Left lung (tissue), 10 donors: ENCODE results near the gene EGLN2. TPM values are rescaled to one million over a fixed set of nuclear protein-coding genes. Genes with fewer than 3 reads are reported as not detected.
"Not testable (repeated sequence)": the region's sequence is repeated elsewhere in the genome, so short reads cannot be mapped to it uniquely, and the experiment has no call there.

Experiments
- ATAC-seq: fragments of 200-7000 bp; cut with Tn5 transposase; one replicate; pipeline ENCODE4 v1.9.1; 2020; ENCODE audit warnings: moderate library complexity
- DNase-seq, 4 donors: peaks; one replicate each; pipeline ENCODE4 v3.0.0-alpha.2; 2013 to 2020
- H3K27ac ChIP-seq, 2 donors: fragments of 200-600 bp; sonication (generic) in 1 of 2; one replicate each; pipeline versions ENCODE4 v1.5.0 to v1.8.0; 2020 to 2021
- H3K27me3 ChIP-seq, 2 donors: fragments of 200-600 bp; sonication (generic) in 1 of 2; one replicate each; pipeline versions ENCODE4 v1.5.0 to v1.8.0; 2020 to 2021
- H3K36me3 ChIP-seq, 2 donors: fragments of 200-600 bp; sonication (generic) in 1 of 2; one replicate each; pipeline versions ENCODE4 v1.5.0 to v1.8.0; 2020 to 2021
- H3K4me1 ChIP-seq, 2 donors: fragments of 200-600 bp; one replicate each; pipeline ENCODE4 v1.8.0; 2021
- H3K4me3 ChIP-seq, 2 donors: fragments of 200-600 bp; sonication (generic) in 1 of 2; one replicate each; pipeline versions ENCODE4 v1.5.0 to v1.8.0; 2020 to 2021; ENCODE audit warnings: mild to moderate bottlenecking in 1 of 2
- H3K9me3 ChIP-seq, 2 donors: fragments of 200-600 bp; sonication (generic) in 1 of 2; one replicate each; pipeline versions ENCODE4 v1.5.0 to v1.8.0; 2020 to 2021
- intact Hi-C, 2 donors: fragments of 100-400 bp; cut with DNase I; formaldehyde crosslinking; loops; one replicate each; pipeline versions ENCODE4 v1.11.2 to v1.14.2; 2022
- polyA plus RNA-seq, 6 donors: library from polyadenylated mRNA; unstranded; fragments of 120-200 nt; gene quantifications; one replicate each; pipeline ENCODE4 v1.2.1, GENCODE V29; 2013; ENCODE audit not compliant: insufficient read length in 6 of 6
- total RNA-seq, 2 donors: library from RNA; stranded (reverse); fragmentation: NEBNext Ultra II Directional; extraction: Animal tissue kit (Norgen Biotek cat#: 25700); gene quantifications; one replicate each; pipeline ENCODE4 v1.2.1, GENCODE V29; 2021
- donor health status: DM: no; HTN: yes; CAD: no.
- donor health status: DM: no; HTN: no; CAD: no.

The EGLN2 gene
- total and polyA plus RNA-seq, 8 donors, result 57.0 to 150 (median 75.9) TPM

DNA sequence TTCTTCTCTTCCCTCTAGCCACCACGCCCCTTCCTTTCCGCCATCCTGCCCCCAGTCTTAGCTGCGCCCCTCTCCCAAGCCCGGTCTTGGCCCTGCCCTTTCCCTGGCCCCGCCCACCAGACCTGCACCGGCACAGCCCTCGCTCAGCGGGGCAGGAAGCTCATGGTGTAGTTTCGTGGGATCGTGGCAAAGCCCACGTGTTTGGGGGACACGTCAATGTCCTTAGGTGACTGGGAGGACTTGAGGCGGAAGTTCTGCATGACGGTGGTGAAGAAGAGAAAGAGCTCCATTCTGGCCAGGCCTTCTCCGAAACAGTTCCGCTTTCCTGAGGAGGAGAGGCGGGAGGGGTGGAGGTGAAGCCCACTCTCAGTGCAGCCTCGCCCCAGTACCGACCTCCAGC, 44.7 kb downstream of the EGLN2 start:
- Histone ChIP-seq H3K27me3 (peaks cover 0 to 14% of the 10 kb centered on the region in 2 donors), H3K27ac (peak overlapping the region in 1 of 2 donors; percentile 73), H3K4me1 (peaks cover 0 to 13% of the 10 kb centered on the region in 2 donors), H3K4me3 (peak overlapping the region in 1 of 2 donors; percentile 22)
- intact Hi-C loops, H3K9me3 ChIP-seq, H3K36me3 ChIP-seq: not testable (repeated sequence)
- DNase-seq (peak in 2 of 4 donors; percentile 75 to 78), ATAC-seq (peak; percentile 84)

GRCh38 chr19:40846722-40847121, 47.7 kb downstream of the EGLN2 start:
- H3K27me3 ChIP-seq, result peaks cover 0 to 15% of the 10 kb centered on the region in 2 donors
- H3K27ac ChIP-seq, H3K9me3 ChIP-seq, intact Hi-C loops, ATAC-seq, H3K4me3 ChIP-seq, DNase-seq, H3K36me3 ChIP-seq: not testable (repeated sequence)
- peaks cover 0 to 16% of the 10 kb centered on the region in 2 donors for H3K4me1 ChIP-seq

DNA sequence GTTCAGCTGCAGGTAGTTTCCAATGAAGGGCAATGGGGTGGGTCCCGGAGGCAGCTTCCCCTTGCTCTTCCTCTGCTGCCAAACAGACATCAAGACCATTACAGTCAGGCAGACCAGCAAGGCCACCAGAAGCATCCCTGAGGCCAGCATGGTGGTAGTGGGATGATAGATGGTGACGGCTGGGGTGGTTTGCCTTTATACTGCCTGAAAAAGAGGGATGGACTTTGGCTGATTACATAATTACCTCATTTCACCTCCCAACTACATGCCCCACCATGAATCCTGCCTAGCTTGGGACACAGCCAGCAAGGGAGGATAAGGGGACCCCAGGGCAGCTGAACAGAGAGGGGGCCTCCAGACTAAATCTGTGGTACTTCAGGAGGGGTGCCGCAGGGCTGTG, 51.3 kb downstream of the EGLN2 start, which contains the start of gene CYP2A6:
Gene CYP2A6 (minus strand): TSS at position 171 of the 400 bp plus-strand sequence. CDS start 21 bp downstream, at position 150.
- H3K9me3 ChIP-seq, H3K4me3 ChIP-seq, ATAC-seq, H3K4me1 ChIP-seq, H3K27ac ChIP-seq, intact Hi-C loops, H3K36me3 ChIP-seq, DNase-seq: not testable (repeated sequence)
- H3K27me3 ChIP-seq, result peaks cover 0 to 15% of the 10 kb centered on the region in 2 donors

DNA sequence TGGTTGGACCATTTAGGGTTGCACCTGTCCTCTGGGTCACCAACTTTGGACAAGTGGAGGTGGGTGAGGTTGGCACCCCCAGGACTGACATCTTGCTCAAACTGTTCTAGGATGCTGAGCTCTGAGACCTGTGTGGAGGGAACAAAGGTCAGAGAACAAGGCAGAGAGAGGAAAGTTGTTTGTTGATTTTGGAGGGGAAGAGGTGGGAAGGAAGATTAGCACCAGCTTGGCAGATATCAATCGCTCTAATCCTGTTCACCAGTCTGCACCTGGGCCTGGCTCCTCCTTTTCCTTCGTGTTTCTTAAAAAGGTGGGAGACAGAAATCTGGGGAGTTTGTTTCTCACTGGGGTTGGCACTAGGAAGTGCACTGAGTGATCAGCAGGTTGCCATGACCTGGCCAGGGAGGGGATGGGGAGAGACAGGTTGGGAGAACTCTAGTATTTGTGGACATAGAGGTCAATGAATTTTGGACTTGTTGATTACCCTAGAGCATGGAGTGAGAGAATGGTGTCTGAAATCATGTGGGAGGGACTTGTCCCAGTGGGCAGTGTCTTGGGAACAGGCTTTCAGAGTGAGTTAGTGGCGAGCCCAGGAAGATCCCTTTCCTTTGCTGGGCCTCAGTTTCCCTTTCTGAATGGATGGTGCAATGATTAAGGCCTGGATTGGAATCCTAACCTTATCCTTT, 53.6 kb downstream of the EGLN2 start:
- H3K36me3 ChIP-seq, intact Hi-C loops, H3K4me3 ChIP-seq, H3K27ac ChIP-seq, ATAC-seq, DNase-seq, H3K9me3 ChIP-seq, H3K4me1 ChIP-seq: not testable (repeated sequence)
- H3K27me3 ChIP-seq, result peaks cover 0 to 11% of the 10 kb centered on the region in 2 donors

Other genes starting within 250 kb of the EGLN2 start
- 100 to 1,000 TPM in 1 of 2 donors, 10 to 100 TPM in 1; 73.9 to 122 TPM for gene SHKBP1, start 222.3 kb upstream of the EGLN2 start, total RNA-seq
- 10 to 100 TPM; 33.6 to 48.6 (median 42.0) TPM for gene SHKBP1, start 222.3 kb upstream of the EGLN2 start, polyA plus RNA-seq
- gene LTBP4, start 197.8 kb upstream of the EGLN2 start, total RNA-seq, result 100 to 1,000 TPM; 151 to 181 TPM
- gene LTBP4, start 197.8 kb upstream of the EGLN2 start, polyA plus RNA-seq, result 100 to 1,000 TPM; 294 to 519 (median 368) TPM
- 10 to 100 TPM; 30.0 to 30.2 TPM for gene NUMBL, start 108.5 kb upstream of the EGLN2 start, total RNA-seq
- gene NUMBL, start 108.5 kb upstream of the EGLN2 start, polyA plus RNA-seq, result 10 to 100 TPM; 12.8 to 18.1 (median 15.1) TPM
- gene COQ8B, start 82.3 kb upstream of the EGLN2 start, total RNA-seq, result 10 to 100 TPM; 39.2 to 48.1 TPM
- gene COQ8B, start 82.3 kb upstream of the EGLN2 start, polyA plus RNA-seq, result 10 to 100 TPM; 29.8 to 35.2 (median 33.0) TPM
- 10 to 100 TPM; 23.2 to 25.6 TPM for gene ITPKC, start 82.1 kb upstream of the EGLN2 start, total RNA-seq
- 10 to 100 TPM; 10.2 to 14.5 (median 13.3) TPM for gene ITPKC, start 82.1 kb upstream of the EGLN2 start, polyA plus RNA-seq
- 10 to 100 TPM; 15.1 to 17.6 TPM for gene ACTMAP, start 48.7 kb upstream of the EGLN2 start, total RNA-seq
- 10 to 100 TPM; 10.3 to 15.3 (median 12.9) TPM for gene ACTMAP, start 48.7 kb upstream of the EGLN2 start, polyA plus RNA-seq
- 10 to 100 TPM; 46.1 to 79.1 TPM for gene SNRPA, start 48.0 kb upstream of the EGLN2 start, total RNA-seq
- 100 to 1,000 TPM; 102 to 126 (median 115) TPM for gene SNRPA, start 48.0 kb upstream of the EGLN2 start, polyA plus RNA-seq
- under 1 TPM in 1 of 2 donors, not detected in 1; 0.89 TPM for gene MIA, start 23.7 kb upstream of the EGLN2 start, total RNA-seq
- 1 to 10 TPM; 1.7 to 6.7 (median 3.7) TPM for gene MIA, start 23.7 kb upstream of the EGLN2 start, polyA plus RNA-seq
- 10 to 100 TPM; 42.6 to 50.4 TPM for gene RAB4B, start 20.9 kb upstream of the EGLN2 start, total RNA-seq
- gene RAB4B, start 20.9 kb upstream of the EGLN2 start, polyA plus RNA-seq, result 10 to 100 TPM; 11.1 to 18.1 (median 12.8) TPM
- under 1 TPM in 1 of 2 donors, not detected in 1; 0.31 TPM for gene CYP2A6, start 51.3 kb downstream of the EGLN2 start, total RNA-seq
- 1 to 10 TPM in 2 of 6 donors, under 1 TPM in 4; 0.13 to 1.2 (median 0.62) TPM for gene CYP2A6, start 51.3 kb downstream of the EGLN2 start, polyA plus RNA-seq
- not detected for gene CYP2A7, start 83.0 kb downstream of the EGLN2 start, total RNA-seq
- under 1 TPM; 0.18 to 0.49 (median 0.34) TPM for gene CYP2A7, start 83.0 kb downstream of the EGLN2 start, polyA plus RNA-seq
- 1 to 10 TPM in 1 of 2 donors, under 1 TPM in 1; 0.73 to 1.1 TPM for gene CYP2B6, start 192.1 kb downstream of the EGLN2 start, total RNA-seq
- under 1 TPM in 5 of 6 donors, not detected in 1; 0.08 to 0.43 (median 0.21) TPM for gene CYP2B6, start 192.1 kb downstream of the EGLN2 start, polyA plus RNA-seq